HL-60 (cell line): ENCODE results near the gene EXOG.

Experiments used
- CTCF ChIP-seq: IDR thresholded peaks from one replicate; pipeline ENCODE4 v1.5.1; 2011; ENCODE audit warnings: low read length, control low read depth, inconsistent platforms; ENCODE audit not compliant: insufficient read depth
- POLR2AphosphoS5 ChIP-seq: IDR thresholded peaks from 2 replicates; pipeline ENCODE4 v1.6.1; 2012; ENCODE audit warnings: low read depth
- REST ChIP-seq: IDR thresholded peaks from 2 replicates; pipeline ENCODE4 v1.6.1; 2012; ENCODE audit warnings: low read depth; ENCODE audit not compliant: insufficient replicate concordance

- TF ChIP-seq CTCF (no peak), REST (no peak), POLR2AphosphoS5 (no peak)
Measured at GRCh38 chr3:38563070-38563885, 67.1 kb downstream of the EXOG start.
